Mucosa of descending colon (tissue), 3 donors: ENCODE measurements around the gene CACNG1. TPM values are rescaled to one million over a fixed set of nuclear protein-coding genes. Genes with fewer than 3 reads are reported as not detected.

Experiments
- ATAC-seq: fragments of 200-7000 bp; cut with Tn5 transposase; one replicate; pipeline ENCODE4 v1.9.1; 2020; ENCODE audit warnings: mild to moderate bottlenecking, moderate library complexity
- DNase-seq, 3 donors: peaks; one replicate each; pipeline ENCODE4 v3.0.0-alpha.2; 2020
- H3K36me3 ChIP-seq: fragments of 200-600 bp; one replicate; pipeline ENCODE4 v1.8.0; 2021; ENCODE audit warnings: low read depth, mild to moderate bottlenecking
- H3K4me1 ChIP-seq: fragments of 200-600 bp; one replicate; pipeline ENCODE4 v1.8.0; 2021; ENCODE audit warnings: low read depth, mild to moderate bottlenecking
- H3K4me3 ChIP-seq: fragments of 200-600 bp; one replicate; pipeline ENCODE4 v1.8.0; 2021; ENCODE audit warnings: mild to moderate bottlenecking
- H3K9me3 ChIP-seq: fragments of 200-600 bp; one replicate; pipeline ENCODE4 v1.8.0; 2021; ENCODE audit warnings: mild to moderate bottlenecking
- intact Hi-C, 2 donors: fragments of 100-400 bp; cut with DNase I in 1 of 2; cut with micrococcal nuclease in 1 of 2; formaldehyde crosslinking; loops; one replicate each; pipeline versions ENCODE4 v1.11.0 to v1.11.1; 2022; cut with DNase I, micrococcal nuclease
- total RNA-seq, 3 donors: library from RNA; stranded (reverse); fragmentation: NEBNext Ultra II Directional in 2 of 3; extraction: Animal tissue kit (Norgen Biotek cat#: 25700) in 2 of 3; gene quantifications; one replicate each; pipeline versions ENCODE4 v1.2.1 to v1.2.4, GENCODE V29; 2021 to 2023
- TF ChIP-seq, protein P1 (sequence below): fragments of 200-600 bp; IDR thresholded peaks from one replicate; pipeline ENCODE4 v1.8.0; 2022; ENCODE audit warnings: antibody characterized with exemption, mild to moderate bottlenecking
- donor health status: DM: no; HTN: no; CAD: no; lungs with moderate emphysema.
- donor health status: DM: no; HTN: no; CAD: no.
- donor health status: DM: no; HTN: yes; CAD: no.

CACNG1 gene
- total RNA-seq, 3 donors from 2014 or later: not detected

DNA sequence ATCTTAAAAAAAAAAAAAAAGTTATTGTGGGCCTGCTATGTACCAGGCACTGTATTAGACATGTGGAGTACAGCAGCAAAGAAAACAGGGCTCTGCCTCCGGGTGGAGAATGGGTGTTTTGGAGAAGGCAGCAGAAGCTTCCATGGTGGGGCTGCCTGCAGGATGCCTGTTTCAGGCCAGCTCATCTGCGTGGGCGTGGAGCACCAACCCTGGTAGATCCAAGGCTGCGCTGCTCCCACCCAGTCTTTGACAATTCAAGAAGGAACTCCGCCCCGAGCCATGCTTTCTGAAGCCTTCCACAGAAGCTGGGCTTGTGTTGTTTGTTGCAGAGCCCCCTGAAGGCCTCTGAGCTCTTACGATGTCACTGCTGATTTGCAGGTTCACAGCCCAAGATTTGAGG is 23.2 kb upstream of the CACNG1 start:
- TF ChIP-seq, protein P1, sequence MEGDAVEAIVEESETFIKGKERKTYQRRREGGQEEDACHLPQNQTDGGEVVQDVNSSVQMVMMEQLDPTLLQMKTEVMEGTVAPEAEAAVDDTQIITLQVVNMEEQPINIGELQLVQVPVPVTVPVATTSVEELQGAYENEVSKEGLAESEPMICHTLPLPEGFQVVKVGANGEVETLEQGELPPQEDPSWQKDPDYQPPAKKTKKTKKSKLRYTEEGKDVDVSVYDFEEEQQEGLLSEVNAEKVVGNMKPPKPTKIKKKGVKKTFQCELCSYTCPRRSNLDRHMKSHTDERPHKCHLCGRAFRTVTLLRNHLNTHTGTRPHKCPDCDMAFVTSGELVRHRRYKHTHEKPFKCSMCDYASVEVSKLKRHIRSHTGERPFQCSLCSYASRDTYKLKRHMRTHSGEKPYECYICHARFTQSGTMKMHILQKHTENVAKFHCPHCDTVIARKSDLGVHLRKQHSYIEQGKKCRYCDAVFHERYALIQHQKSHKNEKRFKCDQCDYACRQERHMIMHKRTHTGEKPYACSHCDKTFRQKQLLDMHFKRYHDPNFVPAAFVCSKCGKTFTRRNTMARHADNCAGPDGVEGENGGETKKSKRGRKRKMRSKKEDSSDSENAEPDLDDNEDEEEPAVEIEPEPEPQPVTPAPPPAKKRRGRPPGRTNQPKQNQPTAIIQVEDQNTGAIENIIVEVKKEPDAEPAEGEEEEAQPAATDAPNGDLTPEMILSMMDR: no peak
- intact Hi-C loops: no loop called here
- DNase-seq: no peak
- H3K36me3 ChIP-seq: no peaks in the 10 kb centered on the region
- peaks cover 7% of the 10 kb centered on the region for H3K4me1 ChIP-seq
- H3K9me3 ChIP-seq: no peaks in the 10 kb centered on the region
- ATAC-seq: no peak
- no peak overlapping the region for H3K4me3 ChIP-seq

DNA sequence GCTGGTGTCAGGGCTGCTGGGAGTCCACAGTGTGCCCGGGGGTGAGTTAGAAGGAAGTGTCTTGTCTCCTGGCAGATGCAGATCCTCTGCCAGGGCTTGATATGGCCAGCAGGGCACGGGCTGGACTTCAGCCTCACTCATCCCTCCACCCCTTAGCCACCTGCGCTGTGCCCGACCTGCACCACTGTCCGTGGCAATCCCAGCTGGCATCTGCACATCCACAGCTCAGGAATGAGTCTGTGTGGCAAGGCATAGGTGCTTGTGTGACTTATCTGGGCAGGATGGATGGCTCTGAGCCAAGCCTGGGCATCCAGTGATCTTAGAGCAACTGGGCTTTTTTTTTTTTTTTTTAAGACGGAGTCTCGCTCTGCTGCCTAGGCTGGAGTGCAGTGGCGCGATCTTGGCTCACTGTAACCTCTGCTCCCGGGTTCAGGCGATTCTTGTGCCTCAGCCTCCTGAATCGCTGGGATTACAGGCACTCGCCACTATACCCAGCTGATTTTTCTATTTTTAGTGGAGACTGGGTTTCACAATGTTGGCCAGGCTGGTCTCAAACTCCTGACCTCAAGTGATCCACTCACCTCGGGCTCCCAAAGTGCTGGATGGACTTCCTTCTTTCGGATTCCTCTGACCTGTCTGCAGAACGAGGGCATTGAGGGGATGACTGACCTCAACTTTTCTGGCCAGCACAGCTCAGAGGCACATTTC is 22.5 kb upstream of the CACNG1 start:
- Histone ChIP-seq H3K9me3 (no peaks in the 10 kb centered on the region), H3K4me3 (no peak overlapping the region), H3K4me1 (peaks cover 7% of the 10 kb centered on the region), H3K36me3 (no peaks in the 10 kb centered on the region)
- ATAC-seq: no peak
- intact Hi-C loops: no loop called here
- TF ChIP-seq, protein P1: no peak
- DNase-seq: no peak

DNA sequence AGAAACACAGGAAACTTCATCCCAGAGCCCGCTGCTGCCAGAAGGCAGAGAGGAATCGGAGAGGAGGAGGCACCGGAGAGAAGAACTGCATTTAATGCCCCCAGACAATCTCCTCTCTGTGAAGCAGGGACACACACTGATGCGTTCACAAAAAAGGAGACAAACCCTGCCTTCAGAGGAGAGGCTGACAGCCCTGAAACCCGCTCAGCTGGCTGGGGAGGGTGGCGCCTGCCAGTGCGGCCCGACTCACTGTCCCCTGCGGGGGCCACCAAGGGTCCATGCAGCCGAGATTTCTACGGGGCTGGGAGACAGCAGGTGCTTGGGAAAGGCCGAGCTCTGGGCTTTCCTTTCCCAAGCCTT is 21.9 kb upstream of the CACNG1 start:
- Histone ChIP-seq H3K4me1 (peaks cover 7% of the 10 kb centered on the region), H3K36me3 (no peaks in the 10 kb centered on the region), H3K4me3 (no peak overlapping the region), H3K9me3 (no peaks in the 10 kb centered on the region)
- TF ChIP-seq, protein P1: no peak
- intact Hi-C loops: no loop called here
- ATAC-seq (no peak), DNase-seq (peak in 1 of 3 donors; percentile 34)

DNA sequence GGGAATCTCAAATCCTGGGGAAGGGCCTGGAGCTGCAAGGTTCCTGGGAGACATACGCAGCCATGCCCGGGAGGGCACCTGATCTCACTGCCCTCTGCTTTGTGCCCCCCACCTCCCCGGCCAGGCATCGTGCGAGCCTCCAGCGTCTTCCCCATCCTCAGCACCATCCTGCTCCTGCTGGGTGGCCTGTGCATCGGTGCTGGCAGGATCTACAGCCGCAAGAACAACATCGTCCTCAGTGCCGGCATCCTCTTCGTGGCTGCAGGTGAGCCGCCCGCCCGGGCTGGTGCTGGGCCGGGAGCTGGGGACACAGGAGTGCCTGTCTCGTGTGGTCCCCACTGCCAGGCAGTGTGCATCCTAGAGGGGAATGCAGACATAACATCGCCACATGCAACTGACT is 19.6 kb upstream of the CACNG1 start:
- TF ChIP-seq, protein P1: no peak
- H3K36me3 ChIP-seq: no peaks in the 10 kb centered on the region
- peaks cover 7% of the 10 kb centered on the region for H3K4me1 ChIP-seq
- intact Hi-C loops: no loop called here
- no peaks in the 10 kb centered on the region for H3K9me3 ChIP-seq
- no peak overlapping the region for H3K4me3 ChIP-seq
- peak; percentile 2 for ATAC-seq
- no peak for DNase-seq

DNA sequence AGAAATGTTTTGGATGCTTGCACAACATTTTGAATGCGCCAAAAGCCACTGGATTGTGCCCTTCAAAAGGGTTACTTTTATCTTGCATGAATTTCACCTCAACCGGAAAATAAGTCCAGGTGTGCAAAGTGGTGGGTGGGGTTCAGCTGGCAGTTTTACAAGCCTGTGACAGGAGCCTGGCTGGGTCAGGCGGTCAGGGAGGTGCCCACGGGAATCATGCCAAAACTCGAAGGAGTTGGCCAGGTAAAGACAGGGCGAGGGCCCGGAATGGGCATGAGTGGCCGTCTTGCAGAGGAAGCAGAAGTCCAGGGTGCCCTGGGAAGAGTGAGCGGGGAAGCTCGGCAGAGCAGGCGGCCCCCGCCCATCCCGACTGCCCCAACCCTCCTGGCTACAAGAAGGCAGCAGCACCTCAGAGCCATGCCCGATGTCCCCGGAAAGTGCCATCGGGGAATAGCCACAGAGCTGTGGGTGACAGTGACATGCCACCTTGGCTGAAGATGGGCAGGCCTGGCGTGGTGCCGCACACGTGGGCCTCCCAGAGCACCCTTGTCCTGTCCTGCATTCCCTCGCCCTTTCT is 19.1 kb upstream of the CACNG1 start:
- TF ChIP-seq, protein P1: no peak
- intact Hi-C loops: no loop called here
- ATAC-seq: peak; percentile 93

More for the DNA sequence above, 19.1 kb upstream of the CACNG1 start:
- Histone ChIP-seq H3K4me3 (no peak overlapping the region), H3K36me3 (no peaks in the 10 kb centered on the region), H3K9me3 (no peaks in the 10 kb centered on the region), H3K4me1 (peaks cover 7% of the 10 kb centered on the region)
- peak; percentile 90 to 91 (median 90) for DNase-seq
